H1 (cell line): Measurements from ENCODE around the gene TTC32. TPM values are rescaled to one million over a fixed set of nuclear protein-coding genes. Genes with fewer than 3 reads are reported as not detected.

ENCODE experiments used
- JUND ChIP-seq: IDR thresholded peaks from 2 replicates; pipeline ENCODE4 v1.6.1; 2011; ENCODE audit warnings: mild to moderate bottlenecking, improper control_type of control experiment, low read length
- NRF1 ChIP-seq: IDR thresholded peaks from 2 replicates; pipeline ENCODE4 v1.6.1; 2011; ENCODE audit warnings: mild to moderate bottlenecking, low read depth, low read length, improper control_type of control experiment
- SIX5 ChIP-seq: IDR thresholded peaks from 2 replicates; pipeline ENCODE4 v1.6.1; 2011; ENCODE audit warnings: mild to moderate bottlenecking, low read depth, low read length
- polyA plus RNA-seq, 7 experiments: library from polyadenylated mRNA; depleted of rRNA in 3 of 7; stranded (reverse) in 5 of 7; unstranded in 2 of 7; fragments of >200 nt in 5 of 7; fragments of 200-250 nt in 2 of 7; gene quantifications; 1 replicate in 5 of 7; 2 replicates in 1 of 7; 4 replicates in 1 of 7; pipeline versions ENCODE4 v1.2.1 to v1.2.3, GENCODE V29; 2011 to 2013; ENCODE audit warnings: missing spikeins in 2 of 7, mixed read lengths in 2 of 7
- total RNA-seq: library from RNA; stranded (reverse); fragmentation: NEBNext Ultra II Directional; extraction: Animal tissue kit (Norgen Biotek cat#: 25700); gene quantifications from 2 replicates; pipeline ENCODE4 v1.2.1, GENCODE V29; 2021

Gene TTC32
- total and polyA plus RNA-seq, 2 of the 8 experiments (the other 6 are each of a cell fraction or from before 2014, with no cell fraction given), result 6.8 to 8.7 TPM

DNA sequence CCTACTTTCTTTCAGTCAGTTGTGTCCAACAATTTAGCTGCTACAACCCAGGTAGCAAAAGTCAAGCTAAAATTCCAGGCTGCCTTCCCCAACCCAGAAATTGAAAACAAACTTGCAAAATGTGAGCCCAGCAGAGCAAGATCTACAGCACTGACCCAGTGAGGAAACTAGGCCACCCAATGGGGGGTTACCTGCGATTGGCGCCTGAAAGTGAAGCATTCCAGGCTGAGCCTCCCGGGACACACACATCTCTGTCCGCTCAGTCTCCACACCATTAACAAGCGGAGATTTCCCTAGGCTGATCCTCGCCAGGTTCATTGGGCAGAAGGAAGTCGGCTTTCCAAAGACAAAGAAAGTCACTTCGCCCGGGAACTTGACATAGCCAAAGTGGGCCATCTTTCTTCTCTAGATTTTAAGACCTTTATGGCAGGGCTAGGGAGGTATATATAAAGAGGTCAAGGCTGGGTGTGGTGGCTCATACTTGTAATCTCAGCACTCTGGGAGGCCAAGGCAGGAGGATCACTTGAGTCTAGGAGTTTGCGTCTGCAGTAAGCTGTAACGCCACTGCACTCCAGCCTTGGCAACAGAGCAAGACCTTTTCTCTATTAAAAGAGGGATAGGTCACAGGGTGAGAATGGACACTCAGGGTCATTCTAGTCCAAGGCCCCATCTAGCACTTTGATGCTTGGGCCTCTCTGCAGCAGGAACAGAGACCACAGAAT, 53.6 kb downstream of the TTC32 start (continued):
- TF ChIP-seq NRF1 (no peak), SIX5 (no peak), JUND (no peak)
- TF ChIP-seq, all 59 proteins: peak for 0
